ENCODE measurements around the gene KDM2B. TPM values are rescaled to one million over a fixed set of nuclear protein-coding genes. Genes with fewer than 3 reads are reported as not detected.

Gene KDM2B
- 17.7 to 21.0 TPM (median 20.3 TPM) in 5 replicates for total RNA-seq (2022; extraction: Qiagen RNA extraction)

GRCh38 chr12:121580959-121581685, at the start of gene KDM2B:
Gene KDM2B (minus strand): TSS chr12:121581023. CDS start chr12:121580911, 112 bp downstream.

DNA sequence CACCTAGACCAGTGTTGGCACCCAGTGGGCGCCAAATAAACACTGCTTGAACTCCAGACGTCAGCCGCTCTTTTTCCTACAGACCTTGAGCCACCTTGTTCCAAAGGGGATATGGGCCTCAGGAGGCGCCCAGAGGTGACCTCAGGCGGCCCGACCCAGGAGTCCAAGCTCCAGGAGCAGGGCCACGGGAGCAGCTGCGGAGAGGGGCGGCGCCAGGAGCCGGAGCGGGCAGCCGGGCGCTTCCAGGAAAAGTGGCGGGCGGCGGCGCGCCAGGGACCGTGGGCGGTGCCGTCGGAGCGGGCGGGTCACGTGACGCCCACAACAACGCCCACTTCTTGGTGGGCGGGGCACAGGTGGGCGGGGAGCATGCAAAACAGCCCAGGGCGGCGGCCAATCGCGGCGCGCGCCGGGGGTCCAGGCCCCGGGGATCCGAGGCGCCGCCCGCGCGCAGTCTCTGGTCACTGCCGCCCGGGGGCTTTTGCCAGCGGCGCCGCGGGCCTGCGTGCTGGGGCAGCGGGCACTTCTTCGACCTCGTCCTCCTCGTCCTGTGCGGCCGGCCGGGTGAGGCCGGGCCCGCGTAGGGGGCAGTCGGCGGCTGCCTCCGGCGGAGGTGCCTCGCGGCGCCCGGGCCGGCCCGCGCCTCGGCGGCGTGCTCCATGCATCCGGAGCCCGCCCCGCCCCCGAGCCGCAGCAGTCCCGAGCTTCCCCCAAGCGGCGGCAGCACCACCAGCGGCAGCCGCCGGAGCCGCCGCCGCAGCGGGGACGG, 45.4 kb upstream of the KDM2B start, which contains the start of gene ORAI1:
TSS of gene ORAI1 (plus strand) at position 444 of the 766 bp plus-strand sequence.

DNA sequence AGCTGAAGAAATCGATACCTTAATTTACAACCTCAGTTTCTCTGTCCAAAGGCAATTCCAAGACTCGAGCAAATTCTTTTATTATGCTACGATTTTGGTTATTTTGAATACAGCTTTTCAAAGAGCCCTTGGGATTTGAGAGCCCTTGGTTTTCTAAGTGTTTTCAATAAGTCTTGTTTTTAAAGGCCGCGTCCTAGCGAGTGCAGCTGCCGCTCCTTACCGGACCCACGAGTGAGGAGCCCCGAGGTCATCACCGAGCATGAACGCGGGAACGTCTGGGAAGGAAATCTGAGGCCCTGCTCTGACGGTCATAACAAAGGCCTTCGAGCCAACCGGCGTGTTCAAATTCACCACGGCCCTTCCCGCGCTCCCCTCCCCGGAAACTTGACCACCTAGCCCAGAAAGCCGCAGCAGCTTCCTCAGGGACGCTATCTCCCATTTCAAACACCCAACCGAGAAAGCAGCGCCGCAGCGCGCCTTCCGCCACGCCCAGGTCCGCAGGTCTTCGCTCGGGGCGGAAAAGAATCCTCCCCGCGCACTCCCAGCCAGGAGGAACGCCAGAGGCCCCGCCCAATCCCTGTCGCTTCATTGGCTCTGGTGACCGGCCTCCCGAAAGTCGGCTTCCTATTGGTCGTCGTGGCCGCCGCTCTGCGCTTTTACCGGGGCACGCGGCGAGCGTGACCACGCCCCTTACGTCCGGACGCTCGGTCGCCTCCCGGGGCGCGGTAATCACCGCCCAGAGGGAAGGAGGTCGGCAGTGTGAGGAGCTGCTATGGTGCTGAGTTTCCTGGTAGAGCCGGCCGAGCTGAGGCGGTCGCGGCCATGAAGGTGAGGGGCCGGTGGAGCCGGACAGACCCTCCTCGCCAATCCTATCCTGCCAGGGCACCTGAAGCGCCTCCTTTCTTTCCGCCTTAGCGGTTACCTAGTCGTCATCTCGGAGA, 181.2 kb downstream of the KDM2B start, which contains the start of gene RNF34:
TSS of gene RNF34 (plus strand) at position 728 of the 941 bp plus-strand sequence. CDS start at position 823, 95 bp downstream.

Other genes with a start within 250 kb of the KDM2B start
- 85.4 to 91.3 TPM (median 87.2 TPM) in 5 replicates for gene ANAPC5, start 228.6 kb downstream of the KDM2B start, total RNA-seq (2022; extraction: Qiagen RNA extraction)
- 38.2 to 42.3 TPM (median 40.5 TPM) in 5 replicates for gene RNF34, start 180.9 kb downstream of the KDM2B start, total RNA-seq (2022; extraction: Qiagen RNA extraction)
- 20.3 to 35.6 TPM (median 32.0 TPM) in 5 replicates for gene ORAI1, start 45.5 kb upstream of the KDM2B start, total RNA-seq (2022; extraction: Qiagen RNA extraction)
- gene MORN3, start 88.6 kb upstream of the KDM2B start, total RNA-seq (2022; extraction: Qiagen RNA extraction) = 0.08 to 0.39 TPM (median 0.26 TPM) in 5 replicates
- gene TMEM120B, start 131.7 kb upstream of the KDM2B start, total RNA-seq (2022; extraction: Qiagen RNA extraction) = 13.2 to 18.7 TPM (median 16.0 TPM) in 5 replicates
- 82.6 to 96.9 TPM (median 89.9 TPM) in 5 replicates for gene RHOF, start 212.7 kb upstream of the KDM2B start, total RNA-seq (2022; extraction: Qiagen RNA extraction)
- gene SETD1B, start 223.0 kb upstream of the KDM2B start, total RNA-seq (2022; extraction: Qiagen RNA extraction) = 11.0 to 12.2 TPM (median 11.8 TPM) in 5 replicates